22Rv1 (cell line): ENCODE results near the gene ADAMTS2.

Experiments
- ZFX ChIP-seq: fragments of 450-650 bp; IDR thresholded peaks from 2 replicates; pipeline ENCODE4 v1.6.1; 2017; ENCODE audit warnings: antibody characterized with exemption, borderline replicate concordance
- TF ChIP-seq, protein P1 (sequence below): fragments of 450-650 bp; IDR thresholded peaks from 2 replicates; pipeline ENCODE4 v1.5.1; 2017; ENCODE audit warnings: mild to moderate bottlenecking

DNA sequence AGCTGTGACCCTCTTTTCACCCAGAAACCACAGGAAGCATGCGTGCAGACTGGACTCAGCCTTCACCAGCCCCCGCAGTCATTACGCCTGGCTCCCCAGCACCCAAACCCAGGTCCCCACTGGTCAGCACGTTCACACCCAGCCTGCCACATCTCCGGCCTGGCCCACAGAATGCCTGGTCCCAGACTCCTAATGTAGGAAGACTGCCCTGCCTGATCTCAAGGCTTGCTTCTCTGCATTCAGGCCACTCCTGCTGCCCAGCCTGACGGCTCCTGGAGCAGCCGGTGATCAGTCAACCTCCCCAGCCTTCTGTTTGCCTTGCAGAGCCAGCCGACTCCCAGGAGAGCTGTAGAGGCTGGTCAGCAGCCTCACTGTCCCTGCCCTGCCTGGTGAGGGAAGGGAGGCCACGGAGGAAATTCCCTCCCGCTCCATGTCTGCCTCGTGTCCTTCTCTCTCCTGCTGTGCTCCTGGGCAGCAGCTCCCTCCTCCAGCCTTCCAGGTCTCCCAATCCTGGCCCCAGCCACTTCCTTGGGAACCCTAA lies 25.4 kb downstream of the ADAMTS2 start:
- TF ChIP-seq, protein P1, sequence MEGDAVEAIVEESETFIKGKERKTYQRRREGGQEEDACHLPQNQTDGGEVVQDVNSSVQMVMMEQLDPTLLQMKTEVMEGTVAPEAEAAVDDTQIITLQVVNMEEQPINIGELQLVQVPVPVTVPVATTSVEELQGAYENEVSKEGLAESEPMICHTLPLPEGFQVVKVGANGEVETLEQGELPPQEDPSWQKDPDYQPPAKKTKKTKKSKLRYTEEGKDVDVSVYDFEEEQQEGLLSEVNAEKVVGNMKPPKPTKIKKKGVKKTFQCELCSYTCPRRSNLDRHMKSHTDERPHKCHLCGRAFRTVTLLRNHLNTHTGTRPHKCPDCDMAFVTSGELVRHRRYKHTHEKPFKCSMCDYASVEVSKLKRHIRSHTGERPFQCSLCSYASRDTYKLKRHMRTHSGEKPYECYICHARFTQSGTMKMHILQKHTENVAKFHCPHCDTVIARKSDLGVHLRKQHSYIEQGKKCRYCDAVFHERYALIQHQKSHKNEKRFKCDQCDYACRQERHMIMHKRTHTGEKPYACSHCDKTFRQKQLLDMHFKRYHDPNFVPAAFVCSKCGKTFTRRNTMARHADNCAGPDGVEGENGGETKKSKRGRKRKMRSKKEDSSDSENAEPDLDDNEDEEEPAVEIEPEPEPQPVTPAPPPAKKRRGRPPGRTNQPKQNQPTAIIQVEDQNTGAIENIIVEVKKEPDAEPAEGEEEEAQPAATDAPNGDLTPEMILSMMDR, result no peak
- TF ChIP-seq ZFX, result no peak
